NCI-H128 (cell line): Measurements from ENCODE around the gene EGR2.

Experiments
- DNase-seq: peaks from one replicate; lab custom pipeline; 2025; ENCODE audit not compliant: unreplicated experiment; lab: John Stamatoyannopoulos, UW

The EGR2 gene

GRCh38 chr10:62816331-62817120 lies at the start of gene EGR2:
TSS of gene EGR2 (minus strand) at chr10:62816366. CDS start at chr10:62816029, 337 bp downstream.
- peak; percentile 48 for DNase-seq

- no peak for DNase-seq
Measured at GRCh38 chr10:62862447-62862846, 46.3 kb upstream of the EGR2 start.

- DNase-seq, result no peak
Measured at GRCh38 chr10:62861507-62861906, 45.3 kb upstream of the EGR2 start.

GRCh38 chr10:62860946-62861345 lies 44.8 kb upstream of the EGR2 start:
- no peak for DNase-seq

GRCh38 chr10:62858364-62858763 lies 42.2 kb upstream of the EGR2 start:
- DNase-seq, result no peak

GRCh38 chr10:62856021-62856420 lies 39.9 kb upstream of the EGR2 start:
- DNase-seq, result no peak

GRCh38 chr10:62853710-62854109 lies 37.5 kb upstream of the EGR2 start:
- DNase-seq, result no peak

- no peak for DNase-seq
Measured at GRCh38 chr10:62852961-62853702, 37.0 kb upstream of the EGR2 start.

- no peak for DNase-seq
Measured at GRCh38 chr10:62851442-62851841, 35.3 kb upstream of the EGR2 start.

GRCh38 chr10:62850646-62851045 lies 34.5 kb upstream of the EGR2 start:
- no peak for DNase-seq

- no peak for DNase-seq
Measured at GRCh38 chr10:62847433-62847832, 31.3 kb upstream of the EGR2 start.

GRCh38 chr10:62844280-62845011 lies 28.3 kb upstream of the EGR2 start:
- DNase-seq, result no peak

- DNase-seq, result no peak
Measured at GRCh38 chr10:62843600-62843999, 27.4 kb upstream of the EGR2 start.

- no peak for DNase-seq
Measured at GRCh38 chr10:62842983-62843382, 26.8 kb upstream of the EGR2 start.

- DNase-seq, result no peak
Measured at GRCh38 chr10:62839590-62839989, 23.4 kb upstream of the EGR2 start.

GRCh38 chr10:62831346-62831745 lies 15.2 kb upstream of the EGR2 start:
- no peak for DNase-seq

- no peak for DNase-seq
Measured at GRCh38 chr10:62830679-62831078, 14.5 kb upstream of the EGR2 start.

GRCh38 chr10:62829622-62830021 lies 13.5 kb upstream of the EGR2 start:
- no peak for DNase-seq

- DNase-seq, result no peak
Measured at GRCh38 chr10:62826273-62826672, 10.1 kb upstream of the EGR2 start.

- DNase-seq, result no peak
Measured at GRCh38 chr10:62820586-62820985, 4.4 kb upstream of the EGR2 start.

- no peak for DNase-seq
Measured at GRCh38 chr10:62819141-62819920, 3.2 kb upstream of the EGR2 start.
